CD4-positive, alpha-beta T cell treated with Interleukin-15 for 4 hours (primary cell): Measurements from ENCODE around the gene ANKRD13C.
"Not testable (repeated sequence)": the region's sequence is repeated elsewhere in the genome, so short reads cannot be mapped to it uniquely, and the experiment has no call there.

ENCODE experiments used
- DNase-seq: peaks from one replicate; pipeline ENCODE4 v3.0.0-alpha.2; 2020; ENCODE audit warnings: low spot score

The ANKRD13C gene

GRCh38 chr1:70360321-70360720 lies 5.8 kb upstream of the ANKRD13C start:
- no peak for DNase-seq

GRCh38 chr1:70358921-70359564 lies 4.5 kb upstream of the ANKRD13C start:
- no peak for DNase-seq

- DNase-seq: no peak
These were observed 1.4 kb upstream of the ANKRD13C start for GRCh38 chr1:70355920-70356319.

GRCh38 chr1:70355111-70355407 lies 537 bp upstream of the ANKRD13C start:
- DNase-seq: no peak

- peak; percentile 10 for DNase-seq
These were observed 756 bp downstream of the ANKRD13C start for GRCh38 chr1:70353601-70354331.

- no peak for DNase-seq
These were observed 1.5 kb downstream of the ANKRD13C start for GRCh38 chr1:70353044-70353443.

- DNase-seq: not testable (repeated sequence)
These were observed 4.7 kb downstream of the ANKRD13C start for GRCh38 chr1:70349799-70350198.

- no peak for DNase-seq
These were observed 5.9 kb downstream of the ANKRD13C start for GRCh38 chr1:70348399-70349165.

GRCh38 chr1:70339644-70340043 lies 14.9 kb downstream of the ANKRD13C start:
- DNase-seq: not testable (repeated sequence)

GRCh38 chr1:70336050-70336449 lies 18.5 kb downstream of the ANKRD13C start:
- DNase-seq: no peak

GRCh38 chr1:70334436-70334835 lies 20.1 kb downstream of the ANKRD13C start:
- DNase-seq: no peak

- no peak for DNase-seq
These were observed 21.3 kb downstream of the ANKRD13C start for GRCh38 chr1:70333245-70333644.

GRCh38 chr1:70331962-70332361 lies 22.6 kb downstream of the ANKRD13C start:
- DNase-seq: no peak

GRCh38 chr1:70327306-70328076 lies 27.0 kb downstream of the ANKRD13C start:
- DNase-seq: no peak

- no peak for DNase-seq
These were observed 29.8 kb downstream of the ANKRD13C start for GRCh38 chr1:70324683-70325082.

GRCh38 chr1:70319750-70320149 lies 34.8 kb downstream of the ANKRD13C start:
- DNase-seq: no peak

GRCh38 chr1:70318191-70318590 lies 36.3 kb downstream of the ANKRD13C start:
- no peak for DNase-seq

GRCh38 chr1:70317087-70317486 lies 37.4 kb downstream of the ANKRD13C start:
- DNase-seq: no peak

- DNase-seq: no peak
These were observed 38.7 kb downstream of the ANKRD13C start for GRCh38 chr1:70315782-70316181.

- DNase-seq: no peak
These were observed 39.7 kb downstream of the ANKRD13C start for GRCh38 chr1:70314706-70315304.

GRCh38 chr1:70311369-70311768 lies 43.2 kb downstream of the ANKRD13C start:
- DNase-seq: no peak

GRCh38 chr1:70299472-70299871 lies 55.0 kb downstream of the ANKRD13C start:
- no peak for DNase-seq
